ENCODE results near the gene GRID2.

GRID2 gene

DNA sequence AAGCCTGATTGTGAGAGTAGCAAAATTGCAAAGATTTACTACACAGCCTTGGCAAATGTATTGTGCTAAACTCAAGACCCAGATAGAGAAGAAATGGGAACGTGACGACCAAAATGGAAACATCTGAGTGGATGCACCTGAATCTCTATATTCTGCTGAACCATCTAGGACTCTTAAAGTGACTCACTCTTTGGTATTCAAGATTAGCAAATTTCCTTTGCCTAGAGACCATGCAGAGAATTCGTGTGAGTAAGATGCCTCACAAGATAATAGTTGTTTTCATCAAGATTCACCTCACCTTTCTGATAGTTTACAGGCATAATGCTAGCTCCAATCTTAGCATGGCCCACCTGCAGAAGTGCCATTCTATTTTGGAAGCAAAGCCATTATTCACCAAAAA, 1510.4 kb downstream of the GRID2 start:
- DNase-seq (ENCODE audit: low spot score) = no peak

DNA sequence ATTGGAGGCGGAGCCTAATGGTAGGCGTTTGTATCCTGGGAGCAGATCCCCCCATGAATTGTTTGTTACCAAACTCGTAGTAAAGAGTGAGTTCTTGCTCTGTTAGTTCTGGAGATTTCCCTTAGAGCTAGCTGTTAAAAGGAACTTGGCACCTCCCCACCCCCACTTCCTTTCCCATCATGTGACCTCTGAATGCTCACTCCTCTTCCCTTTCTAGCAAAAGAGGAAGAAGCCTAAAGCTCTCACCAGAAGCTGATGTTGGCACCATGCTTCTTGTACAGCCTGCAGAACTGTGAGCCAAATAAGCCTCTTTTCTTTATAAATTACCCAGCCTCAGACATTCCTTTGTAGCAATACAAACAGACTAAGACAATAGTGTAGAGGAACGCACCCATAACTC, 1511.0 kb downstream of the GRID2 start:
- DNase-seq (ENCODE audit: low spot score) = no peak

Measured in activated CD4-positive, alpha-beta T cell treated with anti-CD3 and anti-CD28 coated beads, Interleukin-2, Interleukin-4, amounts not matched to agents 100 ng/mL and 50 ng/mL, durations not matched to agents 16 hours and 8 hours (primary cell).